GM12878 (cell line): ENCODE results near the gene EXO1. TPM values are rescaled to one million over a fixed set of nuclear protein-coding genes. Genes with fewer than 3 reads are reported as not detected.

Experiments used
- ATAC-seq: fragments of 200-7000 bp; cut with Tn5 transposase; 3 replicates; pipeline ENCODE4 v1.9.1; 2020; ENCODE audit warnings: mild to moderate bottlenecking, moderate library complexity
- BruUV-seq: library from RNA; stranded (reverse); fragments of 400-500 nt; replicated peaks from 2 replicates; lab custom pipeline; 2021; lab: Mats Ljungman, UMichigan
- CTCF ChIA-PET: fragments of 300-600 bp; sonication (Branson Sonifier 250); formaldehyde crosslinking; extraction: SDS; loops from one replicate; lab custom pipeline; 2021; ENCODE audit warnings: inconsistent platforms; lab: Yijun Ruan, JAX
- POLR2A ChIA-PET: fragments of 350-600 bp; formaldehyde crosslinking; extraction: SDS; loops from one replicate; lab custom pipeline; 2021; ENCODE audit warnings: inconsistent platforms; lab: Charles Lee
- RAD21 ChIA-PET: fragments of 300-600 bp; sonication (Branson Sonifier 250); formaldehyde crosslinking; loops from one replicate; lab custom pipeline; 2023; ENCODE audit warnings: antibody characterized with exemption; ENCODE audit not compliant: unreplicated experiment; lab: Charles Lee
- SMC1A ChIA-PET: fragments of 300-600 bp; sonication (Branson Sonifier 250); formaldehyde crosslinking; loops from one replicate; lab custom pipeline; 2023; ENCODE audit not compliant: unreplicated experiment, uncharacterized antibody; lab: Charles Lee
- DNase-seq: peaks from one replicate; pipeline ENCODE4 v3.0.0-alpha.2; 2011; ENCODE audit warnings: low read depth, low spot score
- FAIRE-seq: peaks from 3 replicates; lab custom pipeline; 2011; peaks lifted over from hg19 to GRCh38; lab: Jason Lieb, UNC
- H2AFZ ChIP-seq: 2 replicates; pipeline ENCODE4 v1.6.0; 2011; ENCODE audit warnings: low read depth, low read length, control low read depth; ENCODE audit not compliant: control insufficient read depth
- H3K27ac ChIP-seq: 2 replicates; pipeline ENCODE4 v1.5.1; 2011; ENCODE audit warnings: control low read depth; ENCODE audit not compliant: control insufficient read depth, insufficient read depth
- H3K27me3 ChIP-seq, 2 experiments: replicated peaks in 1 of 2; 2 replicates each; pipeline versions ENCODE4 v1.6.0 to v1.6.1; 2011; ENCODE audit warnings: low read length in 1 of 2; ENCODE audit not compliant: control insufficient read depth in 2 of 2, insufficient read depth in 2 of 2
- H3K36me3 ChIP-seq, 2 experiments: 2 replicates each; pipeline ENCODE4 v1.5.1; 2011; ENCODE audit warnings: low read length in 1 of 2; ENCODE audit not compliant: control insufficient read depth in 2 of 2, insufficient read depth in 2 of 2
- H3K4me1 ChIP-seq: 2 replicates; pipeline ENCODE4 v1.6.1; 2011; ENCODE audit warnings: mild to moderate bottlenecking, low read length, moderate library complexity, mixed read lengths; ENCODE audit not compliant: control insufficient read depth, insufficient read depth
- H3K4me2 ChIP-seq: 2 replicates; pipeline ENCODE4 v1.6.0; 2011; ENCODE audit warnings: control low read depth; ENCODE audit not compliant: control insufficient read depth, insufficient read depth
- H3K4me3 ChIP-seq: fragments of 200-600 bp; sonication (generic); 2 replicates; pipeline ENCODE4 v1.5.1; 2016
- H3K79me2 ChIP-seq: 2 replicates; pipeline ENCODE4 v1.6.0; 2011; ENCODE audit warnings: low read length; ENCODE audit not compliant: control insufficient read depth, insufficient read depth
- H3K9ac ChIP-seq: 2 replicates; pipeline ENCODE4 v1.8.0; 2011; ENCODE audit warnings: low read length, control low read depth, mixed read lengths; ENCODE audit not compliant: control insufficient read depth, insufficient read depth
- H3K9me3 ChIP-seq: replicated peaks from 3 replicates; pipeline ENCODE4 v1.5.1; 2011; ENCODE audit warnings: mild to moderate bottlenecking, low read length; ENCODE audit not compliant: control insufficient read depth, insufficient read depth
- H4K20me1 ChIP-seq: 2 replicates; pipeline ENCODE4 v1.6.0; 2011; ENCODE audit not compliant: control insufficient read depth, insufficient read depth
- ATF7 ChIP-seq: fragments of 450-650 bp; IDR thresholded peaks from 2 replicates; pipeline ENCODE4 v1.6.1; 2016; ENCODE audit warnings: low read depth, mild to moderate bottlenecking
- BHLHE40 ChIP-seq, 2 experiments: fragments of 450-650 bp in 1 of 2; IDR thresholded peaks; 2 replicates each; pipeline ENCODE4 v1.6.1; 2011 to 2017; ENCODE audit warnings: low read depth in 2 of 2, borderline replicate concordance in 1 of 2, improper control_type of control experiment in 1 of 2, low read length in 1 of 2, mild to moderate bottlenecking in 1 of 2
- BRCA1 ChIP-seq: IDR thresholded peaks from 2 replicates; pipeline ENCODE4 v1.6.1; 2011; ENCODE audit warnings: low read depth, low read length, improper control_type of control experiment
- EZH2 ChIP-seq: IDR thresholded peaks from 2 replicates; pipeline ENCODE4 v1.6.1; 2012; ENCODE audit warnings: low read depth, mild to moderate bottlenecking, control low read depth, inconsistent platforms, low read length, borderline replicate concordance; ENCODE audit not compliant: control insufficient read depth
- KAT2A ChIP-seq: conservative IDR thresholded peaks from 2 replicates; pipeline ENCODE4 v1.6.1; 2011; ENCODE audit warnings: low read depth, low read length; ENCODE audit not compliant: control insufficient read depth
- MTA3 ChIP-seq: IDR thresholded peaks from 2 replicates; pipeline ENCODE4 v1.6.1; 2012; ENCODE audit warnings: low read length, inconsistent platforms, borderline replicate concordance
- NFYB ChIP-seq: IDR thresholded peaks from 2 replicates; pipeline ENCODE4 v1.6.1; 2011; ENCODE audit warnings: low read depth, mild to moderate bottlenecking, low read length, improper control_type of control experiment, moderate library complexity; ENCODE audit not compliant: insufficient read depth
- POLR2AphosphoS5 ChIP-seq: IDR thresholded peaks from 2 replicates; pipeline ENCODE4 v1.6.1; 2011; ENCODE audit warnings: mild to moderate bottlenecking, low read length, inconsistent platforms
- RAD21 ChIP-seq: IDR thresholded peaks from 2 replicates; pipeline ENCODE4 v1.6.1; 2011; ENCODE audit warnings: mild to moderate bottlenecking, low read depth, low read length, moderate library complexity; ENCODE audit not compliant: insufficient read depth
- RCOR1 ChIP-seq: conservative IDR thresholded peaks from 2 replicates; pipeline ENCODE4 v1.6.1; 2012; ENCODE audit warnings: low read depth, low read length, improper control_type of control experiment
- SIX5 ChIP-seq: IDR thresholded peaks from 2 replicates; pipeline ENCODE4 v1.6.1; 2011; ENCODE audit warnings: mild to moderate bottlenecking, low read depth, low read length, moderate library complexity; ENCODE audit not compliant: severe bottlenecking
- SREBF1 ChIP-seq: IDR thresholded peaks from 2 replicates; pipeline ENCODE4 v1.6.1; 2012; ENCODE audit warnings: mild to moderate bottlenecking, low read length
- ZBTB11 ChIP-seq: fragments of 450-650 bp; formaldehyde crosslinking; IDR thresholded peaks from 2 replicates; pipeline ENCODE4 v1.5.0; 2022; ENCODE audit warnings: mild to moderate bottlenecking, missing genetic modification characterization
- ZNF24 ChIP-seq: fragments of 450-650 bp; IDR thresholded peaks from 2 replicates; pipeline ENCODE4 v1.6.1; 2017; ENCODE audit warnings: antibody characterized with exemption, mild to moderate bottlenecking
- ZZZ3 ChIP-seq: IDR thresholded peaks from 2 replicates; pipeline ENCODE4 v1.6.1; 2011; ENCODE audit warnings: low read depth; ENCODE audit not compliant: control insufficient read depth, insufficient read length
- in situ Hi-C: fragments of 300-500 bp; cut with MboI; formaldehyde crosslinking; loops from 9 replicates; pipeline ENCODE4 v1.14.3; 2018; ENCODE audit warnings: mixed read lengths
- intact Hi-C: fragments of 100-400 bp; cut with micrococcal nuclease; formaldehyde crosslinking; loops from one replicate; pipeline ENCODE4 v1.14.2; 2022; ENCODE audit not compliant: unreplicated experiment
- polyA plus RNA-seq, 11 experiments: library from polyadenylated mRNA; depleted of rRNA in 4 of 11; unstranded in 6 of 11; stranded (reverse) in 5 of 11; fragments of >200 nt; fragmentation: Nextera tagmentation in 4 of 11; fragmentation: Illumina TruSeq in 1 of 11; extraction: Ambion mirVana in 4 of 11; extraction: Trizol in 1 of 11; gene quantifications; 1 replicate in 1 of 11; 2 replicates in 10 of 11; pipeline versions ENCODE4 v1.2.1 to v1.2.3, GENCODE V29; 2011 to 2016; ENCODE audit warnings: inconsistent platforms in 2 of 11, missing spikeins in 2 of 11, low read depth in 1 of 11
- total RNA-seq, 4 experiments: library from RNA; depleted of rRNA in 3 of 4; stranded (reverse); fragments of >200 nt in 3 of 4; fragmentation: Illumina TruSeq in 1 of 4; extraction: Trizol in 1 of 4; gene quantifications; 2 replicates each; pipeline versions ENCODE4 v1.2.1 to v1.2.3, GENCODE V29; 2013 to 2021
- TF ChIP-seq, protein P1 (sequence below): IDR thresholded peaks from 2 replicates; pipeline ENCODE4 v1.6.1; 2012; ENCODE audit warnings: low read depth, low read length, improper control_type of control experiment

EXO1 gene
- total and polyA plus RNA-seq, 10 of the 15 experiments (the other 5 are each of a cell fraction or from before 2014, with no cell fraction given), result 8.7 to 43.4 (median 30.6) TPM

DNA sequence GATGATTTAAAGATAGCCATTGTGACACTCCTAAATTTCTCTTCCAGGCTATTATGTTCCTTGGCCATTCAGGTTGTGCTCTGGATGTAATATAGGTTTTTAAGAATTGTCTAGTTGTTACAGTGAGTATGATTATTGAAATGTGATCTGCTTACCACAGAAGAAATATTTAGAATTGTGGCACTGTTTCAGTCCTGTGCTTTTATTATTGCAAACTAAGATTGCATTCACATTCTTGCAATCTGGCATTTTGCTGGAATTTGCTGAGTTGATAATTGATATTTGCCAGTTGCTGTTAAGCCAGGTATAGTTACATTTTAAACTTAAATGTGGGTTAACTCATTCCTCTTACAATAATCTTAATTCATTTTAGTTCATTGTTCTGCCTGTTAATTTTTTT, 22.3 kb downstream of the EXO1 start:
- BruUV-seq, result no TSS peak
- ChIA-PET RAD21 (no interaction called here), SMC1A (no interaction called here), CTCF (no interaction called here), POLR2A (no interaction called here)
- TF ChIP-seq KAT2A (no peak), BRCA1 (no peak), ZNF24 (no peak), ZBTB11 (no peak), ATF7 (no peak), POLR2AphosphoS5 (no peak), NFYB (no peak), MTA3 (no peak), SIX5 (no peak), SREBF1 (no peak), RAD21 (no peak), RCOR1 (no peak), ZZZ3 (no peak), EZH2 (no peak), BHLHE40 (IDR thresholded peaks at IDR 0.05; ENCODE audit: borderline replicate concordance in 1 of 2, low read depth in 2 of 2, low read length in 1 of 2) (no peak)
- TF ChIP-seq, protein P1, sequence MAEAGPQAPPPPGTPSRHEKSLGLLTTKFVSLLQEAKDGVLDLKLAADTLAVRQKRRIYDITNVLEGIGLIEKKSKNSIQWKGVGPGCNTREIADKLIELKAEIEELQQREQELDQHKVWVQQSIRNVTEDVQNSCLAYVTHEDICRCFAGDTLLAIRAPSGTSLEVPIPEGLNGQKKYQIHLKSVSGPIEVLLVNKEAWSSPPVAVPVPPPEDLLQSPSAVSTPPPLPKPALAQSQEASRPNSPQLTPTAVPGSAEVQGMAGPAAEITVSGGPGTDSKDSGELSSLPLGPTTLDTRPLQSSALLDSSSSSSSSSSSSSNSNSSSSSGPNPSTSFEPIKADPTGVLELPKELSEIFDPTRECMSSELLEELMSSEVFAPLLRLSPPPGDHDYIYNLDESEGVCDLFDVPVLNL, result no peak
- Histone ChIP-seq H3K9ac (no peak overlapping the region), H3K4me3 (no peak overlapping the region), H3K4me2 (no peak overlapping the region), H4K20me1 (no peaks in the 10 kb centered on the region), H3K79me2 (no peaks in the 10 kb centered on the region), H2AFZ (no peak overlapping the region), H3K9me3 (no peaks in the 10 kb centered on the region), H3K36me3 (peaks cover 0 to 3% of the 10 kb centered on the region in 2 experiments; a peak in 2 of 4 replicates), H3K27me3 (no peaks in the 10 kb centered on the region), H3K4me1 (no peaks in the 10 kb centered on the region), H3K27ac (no peak overlapping the region)
- DNase-seq, result no peak
- in situ Hi-C loops, result no loop called here
- no peak for ATAC-seq
- FAIRE-seq, result no peak
- intact Hi-C loops, result no loop called here
